HepG2 (cell line): Measurements from ENCODE around the gene ABHD11. TPM values are rescaled to one million over a fixed set of nuclear protein-coding genes. Genes with fewer than 3 reads are reported as not detected.

Source experiments
- AKAP8 ChIP-seq: sonication (generic); formaldehyde crosslinking; IDR thresholded peaks from 2 replicates; pipeline ENCODE4 v1.5.1; 2020; ENCODE audit warnings: mild to moderate bottlenecking, missing genetic modification reagents
- HHEX ChIP-seq: IDR thresholded peaks from 2 replicates; pipeline ENCODE4 v1.6.1; 2016; ENCODE audit warnings: control low read depth
- HNRNPLL ChIP-seq: fragments of 200-400 bp; formaldehyde crosslinking; IDR thresholded peaks from 2 replicates; pipeline ENCODE4 v1.6.1; 2017; ENCODE audit warnings: mild to moderate bottlenecking, low read depth, low read length; ENCODE audit not compliant: poor library complexity, severe bottlenecking
- ISL2 ChIP-seq: sonication (generic); formaldehyde crosslinking; IDR thresholded peaks from 2 replicates; pipeline ENCODE4 v1.5.0; 2020; ENCODE audit warnings: missing genetic modification reagents
- JDP2 ChIP-seq: sonication (generic); formaldehyde crosslinking; IDR thresholded peaks from 2 replicates; pipeline ENCODE4 v1.8.1; 2022; ENCODE audit warnings: missing genetic modification reagents, borderline replicate concordance
- KAT2B ChIP-seq: fragments of 150-350 bp; IDR thresholded peaks from 2 replicates; pipeline ENCODE4 v1.6.1; 2014; ENCODE audit warnings: low read depth, low read length, borderline replicate concordance
- SP140L ChIP-seq: sonication (generic); formaldehyde crosslinking; IDR thresholded peaks from 2 replicates; pipeline ENCODE4 v1.4.0; 2020; ENCODE audit warnings: missing genetic modification reagents, borderline replicate concordance
- ZBTB7B ChIP-seq: sonication (generic); formaldehyde crosslinking; IDR thresholded peaks from 2 replicates; pipeline ENCODE4 v1.4.0; 2020; ENCODE audit warnings: missing genetic modification reagents
- ZNF230 ChIP-seq: sonication (generic); formaldehyde crosslinking; IDR thresholded peaks from 2 replicates; pipeline ENCODE4 v1.4.0; 2020; ENCODE audit warnings: mild to moderate bottlenecking, missing genetic modification reagents
- ZNF432 ChIP-seq: sonication (generic); formaldehyde crosslinking; IDR thresholded peaks from 2 replicates; pipeline ENCODE4 v1.5.0; 2020; ENCODE audit warnings: missing genetic modification reagents, mild to moderate bottlenecking, borderline replicate concordance
- ZNF574 ChIP-seq: sonication (generic); formaldehyde crosslinking; IDR thresholded peaks from 2 replicates; pipeline ENCODE4 v1.4.0; 2020; ENCODE audit warnings: missing genetic modification reagents
- ZNF580 ChIP-seq: IDR thresholded peaks from 2 replicates; pipeline ENCODE4 v1.6.1; 2016; ENCODE audit warnings: low read depth, borderline replicate concordance
- ZNF597 ChIP-seq: sonication (generic); formaldehyde crosslinking; IDR thresholded peaks from 2 replicates; pipeline ENCODE4 v1.5.0; 2020; ENCODE audit warnings: missing genetic modification reagents
- ZNF629 ChIP-seq: sonication (generic); formaldehyde crosslinking; conservative IDR thresholded peaks from 2 replicates; pipeline ENCODE4 v1.5.0; 2020; ENCODE audit warnings: missing genetic modification reagents
- ZNF703 ChIP-seq: sonication (generic); formaldehyde crosslinking; IDR thresholded peaks from 2 replicates; pipeline ENCODE4 v1.5.1; 2020; ENCODE audit warnings: missing genetic modification reagents, mild to moderate bottlenecking, moderate library complexity, borderline replicate concordance
- polyA plus RNA-seq, 8 experiments: library from polyadenylated mRNA; depleted of rRNA in 3 of 8; stranded (reverse) in 7 of 8; unstranded in 1 of 8; fragments of >200 nt; fragmentation: Illumina TruSeq in 4 of 8; extraction: Trizol in 4 of 8; gene quantifications; 2 replicates each; pipeline versions ENCODE4 v1.2.1 to v1.2.3, GENCODE V29; 2011 to 2016; ENCODE audit warnings: low read depth in 4 of 8, missing spikeins in 1 of 8, mixed read lengths in 1 of 8; ENCODE audit not compliant: insufficient read depth in 1 of 8
- total RNA-seq, 5 experiments: library from RNA; depleted of rRNA; stranded (reverse); fragments of >200 nt; fragmentation: Illumina TruSeq; extraction: Trizol; gene quantifications; 2 replicates each; pipeline ENCODE4 v1.2.3, GENCODE V29; 2016; ENCODE audit warnings: low read depth in 1 of 5
- TF ChIP-seq, protein P1 (sequence below): sonication (generic); formaldehyde crosslinking; IDR thresholded peaks from 2 replicates; pipeline ENCODE4 v1.4.0; 2020; ENCODE audit warnings: missing genetic modification reagents, low read depth, mild to moderate bottlenecking, borderline replicate concordance
- TF ChIP-seq, protein P2 (sequence below): sonication (generic); formaldehyde crosslinking; IDR thresholded peaks from 2 replicates; pipeline ENCODE4 v1.4.0; 2020; ENCODE audit warnings: missing genetic modification reagents
- TF ChIP-seq, protein P3 (sequence below): sonication (generic); formaldehyde crosslinking; IDR thresholded peaks from 2 replicates; pipeline ENCODE4 v1.4.0; 2020; ENCODE audit warnings: missing genetic modification reagents

Gene ABHD11
- total and polyA plus RNA-seq, 2 of the 13 experiments (the other 11 are each of a cell fraction or from before 2014, with no cell fraction given): 7.0 to 8.1 TPM

- TF ChIP-seq ZNF597 (no peak), ZNF230 (no peak), ZNF574 (CRISPR knock-in tag) (0 out of 2 replicates have a peak, but pooled peaks have one; percentile 20), HHEX (no peak), AKAP8 (CRISPR knock-in tag) (no peak), JDP2 (CRISPR knock-in tag) (no peak), ZNF703 (no peak), ISL2 (CRISPR knock-in tag) (no peak), SP140L (CRISPR knock-in tag) (no peak), ZNF580 (CRISPR knock-in tag) (no peak), KAT2B (no peak), HNRNPLL (no peak), ZBTB7B (CRISPR knock-in tag) (no peak), ZNF629 (CRISPR knock-in tag) (no peak), ZNF432 (CRISPR knock-in tag) (no peak)
- TF ChIP-seq, protein P1, sequence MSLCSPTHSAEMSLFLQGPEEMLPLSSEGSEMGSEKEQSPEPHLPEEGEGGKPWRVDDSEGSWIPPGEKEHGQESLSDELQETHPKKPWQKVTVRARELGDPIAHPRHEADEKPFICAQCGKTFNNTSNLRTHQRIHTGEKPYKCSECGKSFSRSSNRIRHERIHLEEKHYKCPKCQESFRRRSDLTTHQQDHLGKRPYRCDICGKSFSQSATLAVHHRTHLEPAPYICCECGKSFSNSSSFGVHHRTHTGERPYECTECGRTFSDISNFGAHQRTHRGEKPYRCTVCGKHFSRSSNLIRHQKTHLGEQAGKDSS (CRISPR knock-in tag): no peak
- TF ChIP-seq, protein P2, sequence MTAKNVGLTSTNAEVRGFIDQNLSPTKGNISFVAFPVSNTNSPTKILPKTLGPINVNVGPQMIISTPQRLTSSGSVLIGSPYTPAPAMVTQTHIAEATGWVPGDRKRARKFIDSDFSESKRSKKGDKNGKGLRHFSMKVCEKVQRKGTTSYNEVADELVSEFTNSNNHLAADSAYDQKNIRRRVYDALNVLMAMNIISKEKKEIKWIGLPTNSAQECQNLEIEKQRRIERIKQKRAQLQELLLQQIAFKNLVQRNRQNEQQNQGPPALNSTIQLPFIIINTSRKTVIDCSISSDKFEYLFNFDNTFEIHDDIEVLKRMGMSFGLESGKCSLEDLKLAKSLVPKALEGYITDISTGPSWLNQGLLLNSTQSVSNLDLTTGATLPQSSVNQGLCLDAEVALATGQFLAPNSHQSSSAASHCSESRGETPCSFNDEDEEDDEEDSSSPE: no peak
- TF ChIP-seq, protein P3, sequence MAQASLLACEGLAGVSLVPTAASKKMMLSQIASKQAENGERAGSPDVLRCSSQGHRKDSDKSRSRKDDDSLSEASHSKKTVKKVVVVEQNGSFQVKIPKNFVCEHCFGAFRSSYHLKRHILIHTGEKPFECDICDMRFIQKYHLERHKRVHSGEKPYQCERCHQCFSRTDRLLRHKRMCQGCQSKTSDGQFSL: no peak
Observed at GRCh38 chr7:73773700-73774517, 35.3 kb upstream of the ABHD11 start (continued).
